HFF-Myc (cell line): ENCODE measurements around the gene PKD2L2.

Experiments used
- DNase-seq: peaks from one replicate; pipeline ENCODE4 v3.0.0-alpha.2; 2011; ENCODE audit warnings: low read depth; ENCODE audit errors: extremely low read depth
- H3K4me3 ChIP-seq: replicated peaks from 2 replicates; pipeline ENCODE4 v1.5.1; 2011; ENCODE audit warnings: low read depth, mild to moderate bottlenecking, control low read depth, low read length
- CTCF ChIP-seq: IDR thresholded peaks from 2 replicates; pipeline ENCODE4 v1.5.1; 2012; ENCODE audit warnings: mild to moderate bottlenecking, low read depth, low read length, control low read depth; ENCODE audit errors: missing control alignments

PKD2L2 gene

GRCh38 chr5:137867664-137868063 is 21.6 kb upstream of the PKD2L2 start, which contains the start of gene MYOT:
MYOT (plus strand) TSS chr5:137867860; CDS start chr5:137870652, 2,792 bp downstream.
- H3K4me3 ChIP-seq, result no peak within 1 kb of the TSS
- DNase-seq, result no peak
- TF ChIP-seq CTCF, result no peak

GRCh38 chr5:137870647-137871339 is 18.5 kb upstream of the PKD2L2 start:
- no peak for DNase-seq
- no peak overlapping the region for H3K4me3 ChIP-seq
- TF ChIP-seq CTCF, result no peak

GRCh38 chr5:137871571-137871970 is 17.7 kb upstream of the PKD2L2 start:
- TF ChIP-seq CTCF, result no peak
- no peak for DNase-seq
- no peak overlapping the region for H3K4me3 ChIP-seq

- DNase-seq, result no peak
- no peak for TF ChIP-seq CTCF
- no peak overlapping the region for H3K4me3 ChIP-seq
Measured at GRCh38 chr5:137872466-137872865, 16.8 kb upstream of the PKD2L2 start.

GRCh38 chr5:137876101-137876500 is 13.2 kb upstream of the PKD2L2 start:
- no peak overlapping the region for H3K4me3 ChIP-seq
- no peak for TF ChIP-seq CTCF
- DNase-seq, result no peak

GRCh38 chr5:137880313-137880712 is 8.9 kb upstream of the PKD2L2 start:
- DNase-seq, result no peak
- no peak for TF ChIP-seq CTCF
- H3K4me3 ChIP-seq, result no peak overlapping the region

- TF ChIP-seq CTCF, result no peak
- DNase-seq, result no peak
- no peak overlapping the region for H3K4me3 ChIP-seq
Measured at GRCh38 chr5:137887831-137888230, 1.4 kb upstream of the PKD2L2 start.
